Mammary epithelial cell (primary cell): ENCODE results near the gene FAM120A.

Experiments used
- EZH2 ChIP-seq: IDR thresholded peaks from 2 replicates; pipeline ENCODE4 v1.6.1; 2012; ENCODE audit warnings: low read length, inconsistent platforms, borderline replicate concordance
- TF ChIP-seq, protein P1 (sequence below), 2 donors: IDR thresholded peaks in 1 of 2; conservative IDR thresholded peaks in 1 of 2; 2 replicates each; pipeline ENCODE4 v1.5.1; 2011 to 2012; ENCODE audit warnings: inconsistent platforms in 2 of 2, low read length in 2 of 2, mild to moderate bottlenecking in 2 of 2, control low read depth in 1 of 2, low read depth in 1 of 2; ENCODE audit not compliant: insufficient read depth in 1 of 2; ENCODE audit errors: extremely low read depth in 1 of 2

GRCh38 chr9:93513606-93514005, 62.1 kb downstream of the FAM120A start:
- TF ChIP-seq, protein P1, sequence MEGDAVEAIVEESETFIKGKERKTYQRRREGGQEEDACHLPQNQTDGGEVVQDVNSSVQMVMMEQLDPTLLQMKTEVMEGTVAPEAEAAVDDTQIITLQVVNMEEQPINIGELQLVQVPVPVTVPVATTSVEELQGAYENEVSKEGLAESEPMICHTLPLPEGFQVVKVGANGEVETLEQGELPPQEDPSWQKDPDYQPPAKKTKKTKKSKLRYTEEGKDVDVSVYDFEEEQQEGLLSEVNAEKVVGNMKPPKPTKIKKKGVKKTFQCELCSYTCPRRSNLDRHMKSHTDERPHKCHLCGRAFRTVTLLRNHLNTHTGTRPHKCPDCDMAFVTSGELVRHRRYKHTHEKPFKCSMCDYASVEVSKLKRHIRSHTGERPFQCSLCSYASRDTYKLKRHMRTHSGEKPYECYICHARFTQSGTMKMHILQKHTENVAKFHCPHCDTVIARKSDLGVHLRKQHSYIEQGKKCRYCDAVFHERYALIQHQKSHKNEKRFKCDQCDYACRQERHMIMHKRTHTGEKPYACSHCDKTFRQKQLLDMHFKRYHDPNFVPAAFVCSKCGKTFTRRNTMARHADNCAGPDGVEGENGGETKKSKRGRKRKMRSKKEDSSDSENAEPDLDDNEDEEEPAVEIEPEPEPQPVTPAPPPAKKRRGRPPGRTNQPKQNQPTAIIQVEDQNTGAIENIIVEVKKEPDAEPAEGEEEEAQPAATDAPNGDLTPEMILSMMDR (conservative IDR thresholded peaks at IDR 0.05 in 1 of 2, IDR thresholded peaks at IDR 0.05 in 1 of 2; ENCODE audit: extremely low read depth in 1 of 2, insufficient read depth in 1 of 2, low read depth in 1 of 2, low read length in 2 of 2) = no peak
- TF ChIP-seq EZH2 = no peak
